Left lung (tissue), 10 donors: Measurements from ENCODE around the gene KRTAP10-3. TPM values are rescaled to one million over a fixed set of nuclear protein-coding genes. Genes with fewer than 3 reads are reported as not detected.
"Not testable (repeated sequence)": the region's sequence is repeated elsewhere in the genome, so short reads cannot be mapped to it uniquely, and the experiment has no call there.

Experiments used
- ATAC-seq: fragments of 200-7000 bp; cut with Tn5 transposase; one replicate; pipeline ENCODE4 v1.9.1; 2020; ENCODE audit warnings: moderate library complexity
- DNase-seq, 4 donors: peaks; one replicate each; pipeline ENCODE4 v3.0.0-alpha.2; 2013 to 2020
- H3K27ac ChIP-seq, 2 donors: fragments of 200-600 bp; sonication (generic) in 1 of 2; one replicate each; pipeline versions ENCODE4 v1.5.0 to v1.8.0; 2020 to 2021
- H3K27me3 ChIP-seq, 2 donors: fragments of 200-600 bp; sonication (generic) in 1 of 2; one replicate each; pipeline versions ENCODE4 v1.5.0 to v1.8.0; 2020 to 2021
- H3K36me3 ChIP-seq, 2 donors: fragments of 200-600 bp; sonication (generic) in 1 of 2; one replicate each; pipeline versions ENCODE4 v1.5.0 to v1.8.0; 2020 to 2021
- H3K4me1 ChIP-seq, 2 donors: fragments of 200-600 bp; one replicate each; pipeline ENCODE4 v1.8.0; 2021
- H3K4me3 ChIP-seq, 2 donors: fragments of 200-600 bp; sonication (generic) in 1 of 2; one replicate each; pipeline versions ENCODE4 v1.5.0 to v1.8.0; 2020 to 2021; ENCODE audit warnings: mild to moderate bottlenecking in 1 of 2
- H3K9me3 ChIP-seq, 2 donors: fragments of 200-600 bp; sonication (generic) in 1 of 2; one replicate each; pipeline versions ENCODE4 v1.5.0 to v1.8.0; 2020 to 2021
- intact Hi-C, 2 donors: fragments of 100-400 bp; cut with DNase I; formaldehyde crosslinking; loops; one replicate each; pipeline versions ENCODE4 v1.11.2 to v1.14.2; 2022
- polyA plus RNA-seq, 6 donors: library from polyadenylated mRNA; unstranded; fragments of 120-200 nt; gene quantifications; one replicate each; pipeline ENCODE4 v1.2.1, GENCODE V29; 2013; ENCODE audit not compliant: insufficient read length in 6 of 6
- total RNA-seq, 2 donors: library from RNA; stranded (reverse); fragmentation: NEBNext Ultra II Directional; extraction: Animal tissue kit (Norgen Biotek cat#: 25700); gene quantifications; one replicate each; pipeline ENCODE4 v1.2.1, GENCODE V29; 2021
- TF ChIP-seq, protein P1 (sequence below), 2 donors: fragments of 200-600 bp; sonication (generic) in 1 of 2; IDR thresholded peaks; one replicate each; pipeline versions ENCODE4 v1.5.0 to v1.8.0; 2021; ENCODE audit warnings: antibody characterized with exemption in 2 of 2
- donor health status: DM: no; HTN: yes; CAD: no.
- donor health status: DM: no; HTN: no; CAD: no.

Gene KRTAP10-3
- total and polyA plus RNA-seq, 8 donors: not detected

DNA sequence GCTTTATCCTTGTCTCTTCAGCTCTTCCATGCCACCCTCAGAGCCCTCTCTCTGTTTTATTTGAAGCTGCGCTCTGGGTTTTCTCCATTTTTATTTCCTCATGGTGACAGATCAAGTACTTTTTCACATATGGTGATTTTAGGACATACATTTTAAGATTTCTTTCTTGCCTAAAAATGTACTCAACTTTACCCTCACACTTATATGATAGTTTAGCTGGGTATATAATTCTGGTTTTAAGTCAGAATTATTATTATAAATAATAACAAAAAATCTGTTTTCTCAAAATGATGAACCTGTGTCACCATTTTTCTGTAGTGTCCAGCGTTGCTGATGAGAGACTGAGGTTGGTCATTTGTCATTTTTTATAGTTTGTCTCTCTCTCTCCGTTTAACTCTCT is 22.6 kb upstream of the KRTAP10-3 start:
- intact Hi-C loops: no loop called here
- no peaks in the 10 kb centered on the region for H3K36me3 ChIP-seq
- H3K27me3 ChIP-seq: peaks cover 0 to 53% of the 10 kb centered on the region in 2 donors
- peaks cover 0 to 35% of the 10 kb centered on the region in 2 donors for H3K9me3 ChIP-seq
- H3K4me1 ChIP-seq: no peaks in the 10 kb centered on the region
- H3K4me3 ChIP-seq: no peak overlapping the region
- no peak for DNase-seq
- H3K27ac ChIP-seq: no peak overlapping the region
- ATAC-seq: no peak
- TF ChIP-seq, protein P1, sequence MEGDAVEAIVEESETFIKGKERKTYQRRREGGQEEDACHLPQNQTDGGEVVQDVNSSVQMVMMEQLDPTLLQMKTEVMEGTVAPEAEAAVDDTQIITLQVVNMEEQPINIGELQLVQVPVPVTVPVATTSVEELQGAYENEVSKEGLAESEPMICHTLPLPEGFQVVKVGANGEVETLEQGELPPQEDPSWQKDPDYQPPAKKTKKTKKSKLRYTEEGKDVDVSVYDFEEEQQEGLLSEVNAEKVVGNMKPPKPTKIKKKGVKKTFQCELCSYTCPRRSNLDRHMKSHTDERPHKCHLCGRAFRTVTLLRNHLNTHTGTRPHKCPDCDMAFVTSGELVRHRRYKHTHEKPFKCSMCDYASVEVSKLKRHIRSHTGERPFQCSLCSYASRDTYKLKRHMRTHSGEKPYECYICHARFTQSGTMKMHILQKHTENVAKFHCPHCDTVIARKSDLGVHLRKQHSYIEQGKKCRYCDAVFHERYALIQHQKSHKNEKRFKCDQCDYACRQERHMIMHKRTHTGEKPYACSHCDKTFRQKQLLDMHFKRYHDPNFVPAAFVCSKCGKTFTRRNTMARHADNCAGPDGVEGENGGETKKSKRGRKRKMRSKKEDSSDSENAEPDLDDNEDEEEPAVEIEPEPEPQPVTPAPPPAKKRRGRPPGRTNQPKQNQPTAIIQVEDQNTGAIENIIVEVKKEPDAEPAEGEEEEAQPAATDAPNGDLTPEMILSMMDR (IDR thresholded peaks at IDR 0.05): no peak

DNA sequence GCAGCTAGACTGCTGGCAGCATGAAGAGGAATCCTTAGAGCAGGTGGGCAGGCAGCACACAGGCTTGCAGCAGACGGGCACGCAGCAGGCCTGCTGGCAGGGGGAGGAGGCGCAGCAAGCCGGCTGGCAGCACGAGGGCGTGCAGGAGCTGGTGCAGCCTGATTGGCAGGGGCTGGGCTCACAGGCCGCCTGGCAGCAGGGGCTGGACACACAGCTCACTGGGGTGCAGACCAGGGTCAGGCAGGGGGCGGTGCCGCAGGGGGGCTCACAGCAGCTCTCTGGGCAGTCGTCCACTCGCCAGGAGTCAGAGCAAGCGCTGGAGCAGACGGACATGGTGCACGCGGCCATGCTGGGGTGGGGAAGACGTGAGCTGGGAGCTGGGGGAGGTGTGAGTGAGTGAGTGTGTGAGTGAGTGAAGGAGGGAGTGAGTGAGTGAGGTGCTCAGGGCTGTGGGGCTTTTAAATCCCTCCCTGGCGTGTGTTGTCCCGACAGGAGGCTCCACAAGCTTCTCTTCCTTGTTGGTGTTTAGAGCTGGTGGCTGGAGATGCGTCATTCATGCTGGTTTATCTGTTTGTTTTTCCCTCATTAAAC is 21.7 kb upstream of the KRTAP10-3 start, which contains the start of gene KRTAP10-5:
KRTAP10-5 (minus strand) TSS at position 374 of the 591 bp plus-strand sequence; CDS start at position 348, 26 bp downstream.
- H3K4me1 ChIP-seq, ATAC-seq, DNase-seq, H3K36me3 ChIP-seq, intact Hi-C loops, H3K4me3 ChIP-seq, H3K27ac ChIP-seq: not testable (repeated sequence)
- peaks cover 0 to 48% of the 10 kb centered on the region in 2 donors for H3K27me3 ChIP-seq
- peaks cover 0 to 35% of the 10 kb centered on the region in 2 donors for H3K9me3 ChIP-seq

DNA sequence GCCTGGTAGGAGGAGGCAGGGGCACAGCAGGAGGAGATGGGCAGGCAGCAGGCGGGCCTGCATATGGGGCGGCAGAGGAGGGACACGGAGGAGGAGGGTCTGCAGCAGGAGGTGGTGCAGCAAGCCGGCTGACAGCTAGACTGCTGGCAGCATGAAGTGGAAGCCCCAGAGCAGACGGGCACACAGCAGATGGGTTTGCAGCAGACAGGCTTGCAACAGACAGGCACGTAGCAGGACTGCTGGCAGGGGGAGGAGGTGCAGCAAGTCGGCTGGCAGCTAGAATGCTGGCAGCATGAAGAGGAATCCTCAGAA is 21.2 kb upstream of the KRTAP10-3 start:
- no peak for DNase-seq
- peaks cover 0 to 35% of the 10 kb centered on the region in 2 donors for H3K9me3 ChIP-seq
- no peaks in the 10 kb centered on the region for H3K4me1 ChIP-seq
- no peak overlapping the region for H3K4me3 ChIP-seq
- no peaks in the 10 kb centered on the region for H3K36me3 ChIP-seq
- no peak overlapping the region for H3K27ac ChIP-seq
- no peak for ATAC-seq
- TF ChIP-seq, protein P1 (IDR thresholded peaks at IDR 0.05): no peak
- peaks cover 0 to 48% of the 10 kb centered on the region in 2 donors for H3K27me3 ChIP-seq
- intact Hi-C loops: no loop called here

DNA sequence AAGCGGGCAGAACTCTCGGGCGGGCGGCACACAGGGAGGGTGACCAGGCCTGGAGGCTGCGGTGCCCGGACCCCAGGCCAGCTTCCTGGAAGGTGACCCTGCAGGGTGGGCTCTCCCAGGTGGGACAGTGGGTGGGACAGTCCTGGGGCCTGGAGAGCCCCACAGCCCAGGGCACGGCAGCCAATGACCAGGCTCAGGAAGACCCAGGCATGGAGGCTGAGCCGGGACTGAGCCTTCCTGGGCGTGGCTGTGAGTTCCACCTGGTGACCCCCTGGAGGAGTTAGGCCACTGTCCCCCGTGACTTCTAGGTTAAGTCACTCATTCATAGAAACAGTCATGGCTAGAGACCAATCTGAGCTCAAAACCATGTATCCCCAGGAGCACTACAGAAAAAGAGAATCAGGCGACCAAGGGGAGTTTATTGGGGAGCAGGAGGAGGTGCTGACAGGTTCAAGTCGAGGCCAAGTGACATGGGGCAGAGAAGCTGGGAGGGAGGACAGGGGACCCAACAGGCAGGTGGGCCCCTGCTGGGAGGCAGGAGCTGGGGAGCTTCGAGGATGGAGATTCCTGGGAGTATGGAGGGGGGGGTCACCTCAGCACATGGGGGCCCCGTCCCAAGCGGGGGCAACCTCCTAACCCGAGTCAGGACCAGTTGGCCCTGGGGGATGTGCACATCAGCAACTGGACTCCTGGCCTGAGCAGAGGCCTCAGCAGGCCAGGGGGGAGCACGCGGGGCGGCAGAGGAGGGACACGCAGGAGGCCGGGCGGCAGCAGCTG is 20.6 kb upstream of the KRTAP10-3 start:
- no peak overlapping the region for H3K4me3 ChIP-seq
- H3K27me3 ChIP-seq: peaks cover 0 to 50% of the 10 kb centered on the region in 2 donors
- no peak for ATAC-seq
- H3K9me3 ChIP-seq: peaks cover 0 to 35% of the 10 kb centered on the region in 2 donors
- TF ChIP-seq, protein P1 (IDR thresholded peaks at IDR 0.05): no peak
- H3K4me1 ChIP-seq: no peaks in the 10 kb centered on the region
- intact Hi-C loops: no loop called here
- no peaks in the 10 kb centered on the region for H3K36me3 ChIP-seq
- DNase-seq: no peak
- H3K27ac ChIP-seq: no peak overlapping the region

DNA sequence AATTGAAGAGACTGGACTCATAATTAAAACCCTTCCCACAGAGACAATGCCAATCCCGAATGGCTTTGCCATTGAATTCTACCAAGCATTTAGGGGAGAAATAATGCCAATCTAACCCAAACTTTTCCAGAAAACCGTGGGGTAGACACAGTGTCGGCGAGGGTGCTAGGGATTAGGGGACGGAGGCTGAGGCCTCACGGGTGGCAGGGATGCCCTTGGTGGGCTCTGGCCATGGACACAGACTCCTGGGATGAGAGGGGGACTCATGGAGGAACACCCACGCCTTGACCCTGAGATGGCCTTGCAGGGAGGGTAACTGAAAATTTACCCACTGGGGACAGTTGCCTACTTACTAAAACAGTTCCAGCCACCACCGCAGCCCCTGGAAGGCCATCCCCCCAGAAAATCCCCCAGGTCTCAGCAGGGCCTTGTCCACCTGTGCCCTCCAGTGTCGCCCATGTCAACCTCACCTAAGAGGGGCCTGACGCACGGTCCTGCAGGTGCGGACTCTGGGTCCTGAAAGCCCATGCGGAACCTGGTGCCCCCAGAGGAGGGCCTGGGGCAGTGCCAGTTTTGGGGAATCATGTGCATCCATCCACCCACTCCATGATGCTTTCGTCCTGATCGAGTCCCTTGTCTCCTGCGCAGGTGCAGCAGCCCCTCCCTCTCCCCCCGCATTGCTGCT is 19.9 kb upstream of the KRTAP10-3 start:
- Histone ChIP-seq H3K27me3 (peaks cover 0 to 48% of the 10 kb centered on the region in 2 donors), H3K27ac (no peak overlapping the region), H3K9me3 (peaks cover 0 to 35% of the 10 kb centered on the region in 2 donors), H3K4me3 (no peak overlapping the region), H3K36me3 (no peaks in the 10 kb centered on the region), H3K4me1 (no peaks in the 10 kb centered on the region)
- ATAC-seq (no peak), DNase-seq (no peak)
- intact Hi-C loops: no loop called here
- TF ChIP-seq, protein P1 (IDR thresholded peaks at IDR 0.05): no peak
